IMR-90 (cell line): Measurements from ENCODE around the gene FCHSD2.

Experiments
- CHD1 ChIP-seq: IDR thresholded peaks from 2 replicates; pipeline ENCODE4 v1.6.1; 2012; ENCODE audit warnings: low read depth, low read length, improper control_type of control experiment
- FOS ChIP-seq: fragments of 150-350 bp; IDR thresholded peaks from 2 replicates; pipeline ENCODE4 v1.6.1; 2016; ENCODE audit warnings: low read depth, low read length
- MAFK ChIP-seq: IDR thresholded peaks from 2 replicates; pipeline ENCODE4 v1.6.1; 2012; ENCODE audit warnings: low read depth, low read length, improper control_type of control experiment
- MXI1 ChIP-seq: IDR thresholded peaks from 2 replicates; pipeline ENCODE4 v1.6.1; 2012; ENCODE audit warnings: low read depth, mild to moderate bottlenecking, low read length, moderate library complexity, borderline replicate concordance
- POLR2A ChIP-seq: IDR thresholded peaks from 2 replicates; pipeline ENCODE4 v1.6.1; 2012; ENCODE audit warnings: mild to moderate bottlenecking, low read depth, low read length
- RAD21 ChIP-seq: IDR thresholded peaks from 2 replicates; pipeline ENCODE4 v1.6.1; 2012; ENCODE audit warnings: low read length, improper control_type of control experiment
- RCOR1 ChIP-seq: IDR thresholded peaks from 2 replicates; pipeline ENCODE4 v1.6.1; 2012; ENCODE audit warnings: mild to moderate bottlenecking, low read length, improper control_type of control experiment; ENCODE audit not compliant: insufficient replicate concordance
- RFX5 ChIP-seq: IDR thresholded peaks from 2 replicates; pipeline ENCODE4 v1.8.0; 2012; ENCODE audit warnings: low read depth, mild to moderate bottlenecking, low read length, moderate library complexity
- SMC3 ChIP-seq: fragments of 150-350 bp; IDR thresholded peaks from 2 replicates; pipeline ENCODE4 v1.6.1; 2016; ENCODE audit warnings: low read depth, mild to moderate bottlenecking, antibody characterized with exemption, low read length, moderate library complexity
- USF2 ChIP-seq: fragments of 150-350 bp; IDR thresholded peaks from 2 replicates; pipeline ENCODE4 v1.6.1; 2017; ENCODE audit warnings: mild to moderate bottlenecking, antibody characterized with exemption, low read length, low read depth
- TF ChIP-seq, protein P1 (sequence below): conservative IDR thresholded peaks from 2 replicates; pipeline ENCODE4 v1.5.1; 2012; ENCODE audit warnings: mild to moderate bottlenecking, low read depth, low read length, improper control_type of control experiment

DNA sequence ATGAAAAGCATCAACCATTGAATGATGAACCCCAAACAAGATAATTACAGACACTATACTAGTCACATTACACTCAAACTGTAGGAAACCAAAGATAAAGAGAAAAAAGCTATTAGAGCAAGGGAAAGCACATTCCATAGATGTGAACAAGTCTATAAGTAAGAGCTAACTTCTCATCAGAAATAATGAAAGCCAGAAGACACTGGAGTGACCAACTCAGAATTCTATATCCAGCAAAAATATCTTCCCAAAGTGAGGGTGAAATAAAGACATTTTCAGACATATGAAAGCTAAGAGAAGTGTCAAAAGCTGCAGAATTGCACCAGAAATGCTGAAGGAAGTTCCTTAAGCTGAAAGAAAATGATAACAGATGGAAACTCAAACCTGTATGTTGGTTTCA is 17.3 kb downstream of the FCHSD2 start:
- TF ChIP-seq, protein P1, sequence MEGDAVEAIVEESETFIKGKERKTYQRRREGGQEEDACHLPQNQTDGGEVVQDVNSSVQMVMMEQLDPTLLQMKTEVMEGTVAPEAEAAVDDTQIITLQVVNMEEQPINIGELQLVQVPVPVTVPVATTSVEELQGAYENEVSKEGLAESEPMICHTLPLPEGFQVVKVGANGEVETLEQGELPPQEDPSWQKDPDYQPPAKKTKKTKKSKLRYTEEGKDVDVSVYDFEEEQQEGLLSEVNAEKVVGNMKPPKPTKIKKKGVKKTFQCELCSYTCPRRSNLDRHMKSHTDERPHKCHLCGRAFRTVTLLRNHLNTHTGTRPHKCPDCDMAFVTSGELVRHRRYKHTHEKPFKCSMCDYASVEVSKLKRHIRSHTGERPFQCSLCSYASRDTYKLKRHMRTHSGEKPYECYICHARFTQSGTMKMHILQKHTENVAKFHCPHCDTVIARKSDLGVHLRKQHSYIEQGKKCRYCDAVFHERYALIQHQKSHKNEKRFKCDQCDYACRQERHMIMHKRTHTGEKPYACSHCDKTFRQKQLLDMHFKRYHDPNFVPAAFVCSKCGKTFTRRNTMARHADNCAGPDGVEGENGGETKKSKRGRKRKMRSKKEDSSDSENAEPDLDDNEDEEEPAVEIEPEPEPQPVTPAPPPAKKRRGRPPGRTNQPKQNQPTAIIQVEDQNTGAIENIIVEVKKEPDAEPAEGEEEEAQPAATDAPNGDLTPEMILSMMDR: no peak
- TF ChIP-seq FOS (no peak), RCOR1 (no peak), USF2 (no peak), MAFK (no peak), POLR2A (no peak), CHD1 (no peak), RAD21 (no peak), MXI1 (no peak), SMC3 (no peak), RFX5 (no peak)
